Measurements from ENCODE around the gene DHRS3. TPM values are rescaled to one million over a fixed set of nuclear protein-coding genes. Genes with fewer than 3 reads are reported as not detected.

Gene DHRS3
- total RNA-seq = 12.5 and 19.5 TPM in 2 replicates
- polyA plus RNA-seq = 9.9 and 15.3 TPM in 2 replicates

DNA sequence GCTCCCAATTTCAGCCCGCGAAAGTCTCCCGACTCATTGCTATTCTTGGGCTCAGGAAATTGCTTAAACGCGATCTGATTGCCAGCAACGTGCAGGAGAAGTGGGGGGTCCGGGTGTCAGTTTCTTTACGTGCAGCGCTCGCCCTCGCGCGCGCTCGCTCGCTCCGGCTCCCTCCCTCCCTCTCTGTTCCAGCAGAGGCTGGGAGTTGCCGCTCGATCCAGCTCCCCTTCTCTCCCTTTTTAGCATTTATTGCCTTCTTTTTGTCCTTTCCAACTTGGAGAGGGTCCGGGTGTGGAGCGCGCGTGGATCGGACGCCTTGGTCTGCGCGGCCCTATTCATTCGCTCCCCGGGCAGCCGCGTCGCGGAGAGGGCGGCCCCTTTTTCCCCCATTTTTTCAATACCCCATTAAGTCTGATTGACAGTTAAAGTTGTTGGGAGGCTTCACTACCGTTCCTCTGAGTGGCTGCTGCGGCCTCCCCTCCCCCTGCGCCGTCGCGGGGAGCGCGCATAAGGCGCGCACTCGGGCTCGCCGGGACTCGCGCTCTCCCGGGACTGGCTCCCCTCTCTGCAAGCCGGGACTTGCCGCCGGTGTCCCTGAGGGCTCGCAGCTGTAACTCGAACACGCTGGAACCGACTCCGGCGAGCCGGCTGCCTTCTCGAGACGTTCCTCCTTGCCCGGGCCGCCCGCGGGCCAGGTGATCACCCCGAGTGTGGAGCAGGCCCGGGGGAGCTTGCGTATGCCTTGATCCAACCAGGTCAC, at the start of gene DHRS3:
TSS of gene DHRS3 (minus strand) at position 310 of the 760 bp plus-strand sequence. CDS start 862 bp downstream, outside the sequence.
- Histone ChIP-seq H3K36me3 (no peaks in the 10 kb centered on the region), H3K27me3 (no peaks in the 10 kb centered on the region), H3K27ac (peak within 1 kb of the TSS; percentile 40), H3K4me3 (peak within 1 kb of the TSS; percentile 63), H3K9me3 (ENCODE audit: low read depth) (no peaks in the 10 kb centered on the region), H3K4me1 (ENCODE audit: low read depth) (peaks cover 5% of the 10 kb centered on the region)
- TF ChIP-seq CTCF (IDR thresholded peaks at IDR 0.05; ENCODE audit: low read depth, low read length) = no peak
- DNase-seq (ENCODE audit: low read depth in 1 of 2, low spot score in 1 of 2) = peak; percentile 78 to 94

- H3K27ac ChIP-seq = no peak overlapping the region
- H3K4me3 ChIP-seq = no peak overlapping the region
- no peak for TF ChIP-seq CTCF (IDR thresholded peaks at IDR 0.05; ENCODE audit: low read depth, low read length)
- no peaks in the 10 kb centered on the region for H3K4me1 ChIP-seq (ENCODE audit: low read depth)
- DNase-seq (ENCODE audit: low read depth in 1 of 2, low spot score in 1 of 2) = peak in 1 of 2 donors; percentile 54
- no peaks in the 10 kb centered on the region for H3K36me3 ChIP-seq
- H3K9me3 ChIP-seq (ENCODE audit: low read depth) = no peaks in the 10 kb centered on the region
- H3K27me3 ChIP-seq = peaks cover 4% of the 10 kb centered on the region
These were observed 48.2 kb upstream of the DHRS3 start for GRCh38 chr1:12666141-12666735.

- Histone ChIP-seq H3K4me3 (no peak overlapping the region), H3K27ac (no peak overlapping the region), H3K27me3 (no peaks in the 10 kb centered on the region), H3K36me3 (no peaks in the 10 kb centered on the region), H3K4me1 (ENCODE audit: low read depth) (no peaks in the 10 kb centered on the region), H3K9me3 (ENCODE audit: low read depth) (no peaks in the 10 kb centered on the region)
- TF ChIP-seq CTCF (IDR thresholded peaks at IDR 0.05; ENCODE audit: low read depth, low read length) = no peak
- no peak for DNase-seq (ENCODE audit: low read depth in 1 of 2, low spot score in 1 of 2)
These were observed 47.5 kb upstream of the DHRS3 start for GRCh38 chr1:12665511-12665910.

- no peaks in the 10 kb centered on the region for H3K36me3 ChIP-seq
- no peak for TF ChIP-seq CTCF (IDR thresholded peaks at IDR 0.05; ENCODE audit: low read depth, low read length)
- H3K4me3 ChIP-seq = no peak overlapping the region
- H3K9me3 ChIP-seq (ENCODE audit: low read depth) = no peaks in the 10 kb centered on the region
- DNase-seq (ENCODE audit: low read depth in 1 of 2, low spot score in 1 of 2) = no peak
- H3K27ac ChIP-seq = no peak overlapping the region
- no peaks in the 10 kb centered on the region for H3K4me1 ChIP-seq (ENCODE audit: low read depth)
- peaks cover 1% of the 10 kb centered on the region for H3K27me3 ChIP-seq
These were observed 44.5 kb upstream of the DHRS3 start for GRCh38 chr1:12662556-12662955.

DNA sequence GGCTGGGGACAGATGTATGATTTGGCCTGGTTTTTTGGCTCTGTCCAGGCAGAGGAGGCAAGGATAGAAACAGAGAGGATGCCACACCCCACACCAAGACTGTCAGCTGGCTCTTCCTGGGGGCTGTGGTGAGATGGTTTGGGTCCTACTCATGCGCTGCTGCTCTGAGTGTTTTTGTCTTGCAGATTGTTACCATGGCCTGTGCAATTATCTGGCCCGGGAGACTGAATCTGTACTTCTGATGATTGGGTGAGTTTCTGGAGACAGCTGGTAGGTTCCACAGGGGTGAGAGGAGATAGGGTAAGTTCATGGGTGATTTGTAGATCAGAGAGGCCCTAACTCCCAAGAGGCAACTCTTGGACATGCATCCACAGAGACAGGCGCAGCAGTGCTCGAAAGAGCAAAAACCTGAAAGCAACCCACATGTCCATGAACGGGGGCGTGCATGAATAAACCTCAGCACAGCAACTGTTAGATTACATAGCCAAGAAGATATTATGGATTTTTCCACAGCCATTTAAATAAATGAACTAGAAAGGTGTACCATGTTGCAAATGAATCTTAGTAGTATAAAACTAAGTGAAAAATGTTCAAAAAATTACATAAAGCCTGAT, 43.7 kb upstream of the DHRS3 start:
- Histone ChIP-seq H3K9me3 (ENCODE audit: low read depth) (no peaks in the 10 kb centered on the region), H3K27ac (no peak overlapping the region), H3K4me3 (no peak overlapping the region), H3K36me3 (no peaks in the 10 kb centered on the region), H3K27me3 (peaks cover 5% of the 10 kb centered on the region), H3K4me1 (ENCODE audit: low read depth) (no peaks in the 10 kb centered on the region)
- no peak for DNase-seq (ENCODE audit: low read depth in 1 of 2, low spot score in 1 of 2)
- TF ChIP-seq CTCF (IDR thresholded peaks at IDR 0.05; ENCODE audit: low read depth, low read length) = no peak
